ENCODE measurements around the gene PARP8.
"Not testable (repeated sequence)": the region's sequence is repeated elsewhere in the genome, so short reads cannot be mapped to it uniquely, and the experiment has no call there.

Gene PARP8

DNA sequence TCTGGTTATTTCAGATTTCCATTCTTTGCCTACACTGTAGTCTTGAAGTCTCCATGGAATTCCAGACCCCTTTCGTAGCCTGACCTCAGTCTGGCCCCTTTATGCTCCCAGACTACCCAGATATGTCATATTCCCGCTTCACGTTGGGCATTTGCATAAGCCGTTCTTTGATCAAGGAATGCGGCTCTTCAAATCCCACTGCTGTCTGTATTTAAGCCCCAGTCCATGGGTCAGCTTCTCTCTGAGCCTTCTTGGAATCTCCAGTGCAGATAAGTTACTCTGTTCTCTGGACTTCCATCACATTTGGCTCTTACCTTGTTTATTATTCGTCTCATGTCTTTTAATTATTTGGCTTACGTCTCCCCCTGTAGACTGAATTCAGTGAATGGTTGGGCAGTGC, 97.4 kb downstream of the PARP8 start:
- Mint-ChIP-seq H3K4me3 (no peak overlapping the region), H3K9me3 (no peaks in the 10 kb centered on the region), H3K36me3 (ENCODE audit: low read depth) (peaks cover 59% of the 10 kb centered on the region), H3K27ac (no peak overlapping the region), H3K27me3 (no peaks in the 10 kb centered on the region), H3K4me1 (ENCODE audit: low read depth) (peaks cover 36% of the 10 kb centered on the region)

DNA sequence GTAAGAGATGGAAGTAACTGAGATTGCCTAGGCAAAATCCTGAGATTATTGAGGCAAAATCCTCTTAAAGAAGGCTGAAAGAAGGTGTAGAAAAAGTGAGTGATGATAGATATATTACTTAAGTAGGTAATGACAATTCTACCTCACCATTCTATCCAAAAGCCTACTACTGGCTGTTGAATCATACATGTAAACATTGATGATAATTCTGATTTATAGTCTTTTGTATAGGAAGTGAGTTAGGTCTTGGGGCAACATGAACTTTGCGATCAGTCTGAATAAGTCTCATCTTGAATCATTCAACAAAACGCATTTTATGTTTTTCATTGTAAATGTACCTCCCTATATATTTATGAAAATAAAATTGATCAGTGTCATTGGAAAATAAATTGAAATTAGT, 99.6 kb downstream of the PARP8 start:
- Mint-ChIP-seq H3K9me3 (no peaks in the 10 kb centered on the region), H3K4me1 (ENCODE audit: low read depth) (peaks cover 41% of the 10 kb centered on the region), H3K4me3 (no peak overlapping the region), H3K36me3 (ENCODE audit: low read depth) (peaks cover 59% of the 10 kb centered on the region), H3K27me3 (no peaks in the 10 kb centered on the region), H3K27ac (no peak overlapping the region)

DNA sequence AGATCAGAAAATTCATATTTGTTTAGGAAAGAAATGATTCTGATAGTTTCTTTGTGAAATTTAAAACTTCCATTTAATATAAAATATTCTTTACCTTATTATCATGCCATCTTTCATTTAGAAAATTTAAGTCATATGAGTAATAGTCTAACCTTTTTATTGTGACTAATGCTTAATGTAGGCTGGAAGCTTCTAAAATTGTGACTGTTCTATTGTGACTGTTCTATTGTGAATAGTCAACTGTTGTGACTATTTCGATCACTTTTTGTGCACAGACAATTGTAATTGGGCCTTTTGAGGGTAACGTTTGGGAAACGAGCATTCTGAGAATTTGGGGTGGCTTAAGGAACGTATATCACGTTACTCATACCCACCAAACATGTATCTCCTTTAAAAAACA, 100.0 kb downstream of the PARP8 start:
- Mint-ChIP-seq H3K27me3 (no peaks in the 10 kb centered on the region), H3K27ac (no peak overlapping the region), H3K36me3 (ENCODE audit: low read depth) (peaks cover 59% of the 10 kb centered on the region), H3K4me3 (no peak overlapping the region), H3K9me3 (no peaks in the 10 kb centered on the region), H3K4me1 (ENCODE audit: low read depth) (peaks cover 41% of the 10 kb centered on the region)

GRCh38 chr5:50766967-50767366, 100.5 kb downstream of the PARP8 start:
- H3K9me3 Mint-ChIP-seq, result peaks cover 3% of the 10 kb centered on the region
- H3K4me1 Mint-ChIP-seq (ENCODE audit: low read depth), result peaks cover 44% of the 10 kb centered on the region
- H3K4me3 Mint-ChIP-seq, result no peak overlapping the region
- H3K27ac Mint-ChIP-seq, result peak overlapping the region; percentile 24
- peaks cover 59% of the 10 kb centered on the region for H3K36me3 Mint-ChIP-seq (ENCODE audit: low read depth)
- H3K27me3 Mint-ChIP-seq, result no peaks in the 10 kb centered on the region

GRCh38 chr5:50767588-50767987, 101.2 kb downstream of the PARP8 start:
- H3K4me3 Mint-ChIP-seq, result no peak overlapping the region
- peak overlapping the region; percentile 17 for H3K27ac Mint-ChIP-seq
- H3K27me3 Mint-ChIP-seq, result no peaks in the 10 kb centered on the region
- peaks cover 58% of the 10 kb centered on the region for H3K36me3 Mint-ChIP-seq (ENCODE audit: low read depth)
- peaks cover 46% of the 10 kb centered on the region for H3K4me1 Mint-ChIP-seq (ENCODE audit: low read depth)
- H3K9me3 Mint-ChIP-seq, result peaks cover 6% of the 10 kb centered on the region

- H3K9me3 Mint-ChIP-seq, result peaks cover 6% of the 10 kb centered on the region
- H3K4me3 Mint-ChIP-seq, result no peak overlapping the region
- H3K4me1 Mint-ChIP-seq (ENCODE audit: low read depth), result peaks cover 46% of the 10 kb centered on the region
- peaks cover 61% of the 10 kb centered on the region for H3K36me3 Mint-ChIP-seq (ENCODE audit: low read depth)
- H3K27me3 Mint-ChIP-seq, result no peaks in the 10 kb centered on the region
- no peak overlapping the region for H3K27ac Mint-ChIP-seq
Observed at GRCh38 chr5:50768634-50769033, 102.2 kb downstream of the PARP8 start.

- peaks cover 41% of the 10 kb centered on the region for H3K4me1 Mint-ChIP-seq (ENCODE audit: low read depth)
- peak overlapping the region; percentile 71 for H3K27ac Mint-ChIP-seq
- H3K36me3 Mint-ChIP-seq (ENCODE audit: low read depth), result peaks cover 63% of the 10 kb centered on the region
Observed at GRCh38 chr5:50770441-50770840, 104.0 kb downstream of the PARP8 start.

GRCh38 chr5:50774446-50775175, 108.2 kb downstream of the PARP8 start:
- H3K4me3 Mint-ChIP-seq, H3K27ac Mint-ChIP-seq, H3K27me3 Mint-ChIP-seq, H3K9me3 Mint-ChIP-seq: not testable (repeated sequence)
- H3K36me3 Mint-ChIP-seq (ENCODE audit: low read depth), result peaks cover 62% of the 10 kb centered on the region
- peaks cover 13% of the 10 kb centered on the region for H3K4me1 Mint-ChIP-seq (ENCODE audit: low read depth)

More at GRCh38 chr5:50770441-50770840, 104.0 kb downstream of the PARP8 start:
- Mint-ChIP-seq H3K9me3 (peaks cover 8% of the 10 kb centered on the region), H3K4me3 (no peak overlapping the region), H3K27me3 (no peaks in the 10 kb centered on the region)

- Mint-ChIP-seq H3K4me1 (ENCODE audit: low read depth) (peaks cover 6% of the 10 kb centered on the region), H3K9me3 (no peaks in the 10 kb centered on the region), H3K27ac (no peak overlapping the region), H3K36me3 (ENCODE audit: low read depth) (peaks cover 63% of the 10 kb centered on the region), H3K4me3 (no peak overlapping the region), H3K27me3 (no peaks in the 10 kb centered on the region)
Observed at GRCh38 chr5:50786073-50786472, 119.6 kb downstream of the PARP8 start.

GRCh38 chr5:50791813-50792212, 125.4 kb downstream of the PARP8 start:
- H3K4me1 Mint-ChIP-seq (ENCODE audit: low read depth), result no peaks in the 10 kb centered on the region
- peaks cover 66% of the 10 kb centered on the region for H3K36me3 Mint-ChIP-seq (ENCODE audit: low read depth)
- no peak overlapping the region for H3K27ac Mint-ChIP-seq
- no peaks in the 10 kb centered on the region for H3K9me3 Mint-ChIP-seq
- H3K4me3 Mint-ChIP-seq, result no peak overlapping the region
- H3K27me3 Mint-ChIP-seq, result no peaks in the 10 kb centered on the region

GRCh38 chr5:50792843-50793242, 126.4 kb downstream of the PARP8 start:
- Mint-ChIP-seq H3K36me3 (ENCODE audit: low read depth) (peaks cover 66% of the 10 kb centered on the region), H3K4me1 (ENCODE audit: low read depth) (no peaks in the 10 kb centered on the region), H3K27ac (no peak overlapping the region)

DNA sequence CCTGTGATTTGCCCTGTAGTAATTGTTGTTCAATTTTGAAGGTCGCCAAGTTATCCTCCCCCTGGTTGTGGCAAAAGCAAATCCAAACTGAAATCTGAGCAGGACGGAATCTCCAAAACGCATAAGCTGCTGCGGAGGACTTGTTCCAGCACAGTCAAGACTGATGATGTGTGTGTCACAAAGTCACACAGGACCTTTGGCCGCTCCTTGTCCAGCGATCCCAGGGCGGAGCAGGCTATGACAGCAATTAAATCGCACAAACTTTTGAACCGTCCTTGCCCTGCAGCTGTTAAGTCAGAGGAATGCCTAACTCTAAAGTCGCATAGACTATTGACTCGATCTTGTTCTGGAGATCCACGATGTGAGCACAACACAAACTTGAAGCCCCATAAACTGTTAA, 128.4 kb downstream of the PARP8 start:
- Mint-ChIP-seq H3K27ac (no peak overlapping the region), H3K27me3 (no peaks in the 10 kb centered on the region), H3K4me1 (ENCODE audit: low read depth) (no peaks in the 10 kb centered on the region), H3K9me3 (peaks cover 7% of the 10 kb centered on the region), H3K4me3 (no peak overlapping the region), H3K36me3 (ENCODE audit: low read depth) (peaks cover 71% of the 10 kb centered on the region)

More at GRCh38 chr5:50792843-50793242, 126.4 kb downstream of the PARP8 start:
- no peaks in the 10 kb centered on the region for H3K27me3 Mint-ChIP-seq
- H3K9me3 Mint-ChIP-seq, result no peaks in the 10 kb centered on the region
- H3K4me3 Mint-ChIP-seq, result no peak overlapping the region

GRCh38 chr5:50798002-50798401, 131.6 kb downstream of the PARP8 start:
- no peak overlapping the region for H3K27ac Mint-ChIP-seq
- H3K27me3 Mint-ChIP-seq, result no peaks in the 10 kb centered on the region
- H3K4me1 Mint-ChIP-seq (ENCODE audit: low read depth), result peaks cover 6% of the 10 kb centered on the region
- peaks cover 21% of the 10 kb centered on the region for H3K9me3 Mint-ChIP-seq
- H3K4me3 Mint-ChIP-seq, result no peak overlapping the region
- H3K36me3 Mint-ChIP-seq (ENCODE audit: low read depth), result peaks cover 72% of the 10 kb centered on the region

GRCh38 chr5:50799596-50799995, 133.2 kb downstream of the PARP8 start:
- peaks cover 75% of the 10 kb centered on the region for H3K36me3 Mint-ChIP-seq (ENCODE audit: low read depth)
- no peaks in the 10 kb centered on the region for H3K27me3 Mint-ChIP-seq
- peaks cover 6% of the 10 kb centered on the region for H3K4me1 Mint-ChIP-seq (ENCODE audit: low read depth)
- no peak overlapping the region for H3K4me3 Mint-ChIP-seq
- H3K27ac Mint-ChIP-seq, result no peak overlapping the region
- peaks cover 27% of the 10 kb centered on the region for H3K9me3 Mint-ChIP-seq

- Mint-ChIP-seq H3K27ac (no peak overlapping the region), H3K36me3 (ENCODE audit: low read depth) (peaks cover 75% of the 10 kb centered on the region)
Observed at GRCh38 chr5:50800410-50800809, 134.0 kb downstream of the PARP8 start.

DNA sequence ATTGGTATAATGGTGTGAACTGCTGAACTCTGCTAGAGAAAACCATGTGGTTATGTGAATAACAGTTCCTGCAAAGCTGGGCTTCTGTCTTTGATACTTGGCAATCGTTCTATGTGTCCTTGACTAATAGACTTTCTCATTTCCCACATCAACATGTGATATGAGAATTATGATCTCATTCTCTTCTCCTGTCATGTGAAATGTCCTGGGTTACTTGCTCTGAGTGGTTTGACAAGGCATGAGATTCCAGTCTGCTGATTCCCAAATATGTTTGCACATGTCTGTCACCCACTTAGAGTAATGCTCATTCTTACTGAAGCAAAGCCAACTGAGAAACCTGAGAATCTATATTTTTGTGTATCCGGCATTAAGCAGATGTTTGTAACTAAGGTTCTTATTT, 141.2 kb downstream of the PARP8 start:
- Mint-ChIP-seq H3K27ac (no peak overlapping the region), H3K27me3 (no peaks in the 10 kb centered on the region), H3K9me3 (peaks cover 9% of the 10 kb centered on the region), H3K36me3 (ENCODE audit: low read depth) (peaks cover 81% of the 10 kb centered on the region), H3K4me3 (no peak overlapping the region), H3K4me1 (ENCODE audit: low read depth) (peaks cover 16% of the 10 kb centered on the region)

More at GRCh38 chr5:50800410-50800809, 134.0 kb downstream of the PARP8 start:
- Mint-ChIP-seq H3K4me3 (no peak overlapping the region), H3K4me1 (ENCODE audit: low read depth) (peaks cover 11% of the 10 kb centered on the region), H3K9me3 (peaks cover 27% of the 10 kb centered on the region), H3K27me3 (no peaks in the 10 kb centered on the region)

Data from stimulated activated naive CD8-positive, alpha-beta T cell treated with anti-CD3 and anti-CD28 coated beads, Interleukin-15, Interleukin-2, amounts not matched to agents 100 ng/mL and 50 ng/mL, for 24 hours (primary cell).